Measurements from ENCODE around the gene NAALADL2. TPM values are rescaled to one million over a fixed set of nuclear protein-coding genes. Genes with fewer than 3 reads are reported as not detected.

The NAALADL2 gene
- total and polyA plus RNA-seq, 2 donors (not counting 3 experiments of a cell fraction or from before 2014, with no cell fraction given), result 1.1 to 4.0 TPM

DNA sequence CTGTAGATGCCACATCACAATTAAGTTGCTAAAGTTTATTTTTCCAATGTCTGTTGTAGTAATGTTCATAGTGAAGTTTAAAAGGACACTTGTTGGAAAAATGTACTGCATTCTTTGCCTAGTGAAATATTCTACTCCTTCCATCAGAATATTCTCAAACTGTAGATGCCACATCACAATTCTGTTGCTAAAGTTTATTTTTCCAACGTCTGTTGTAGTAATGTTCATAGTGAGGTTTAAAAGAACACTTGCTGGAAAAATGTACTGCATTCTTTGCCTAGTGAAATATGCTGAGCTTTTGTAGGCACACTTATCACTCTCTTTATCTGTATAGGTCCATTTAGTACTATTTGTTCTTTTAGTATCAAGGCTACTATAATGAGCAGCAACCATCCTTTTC is 836.1 kb downstream of the NAALADL2 start:
- Histone ChIP-seq H3K4me2 (ENCODE audit: insufficient read depth, low read length) (no peak overlapping the region), H3K27ac (ENCODE audit: insufficient read depth, low read depth, low read length) (no peak overlapping the region), H3K79me2 (ENCODE audit: control insufficient read depth, insufficient read depth, low read length) (no peaks in the 10 kb centered on the region), H3K9me1 (replicated peaks; ENCODE audit: control insufficient read depth, extremely low read depth, insufficient read depth, low read length) (no peaks in the 10 kb centered on the region), H3K4me3 (replicated peaks in 1 of 3; ENCODE audit: insufficient read depth in 1 of 3, low read depth in 1 of 3, low read length in 3 of 3) (no peak overlapping the region), H3K9me3 (replicated peaks; ENCODE audit: control insufficient read depth, insufficient read depth, low read length) (no peaks in the 10 kb centered on the region), H2AFZ (ENCODE audit: low read depth, low read length) (no peak overlapping the region), H3K36me3 (ENCODE audit: control insufficient read depth in 2 of 2, extremely low read depth in 1 of 2, insufficient read depth in 2 of 2, low read length in 2 of 2) (no peaks in the 10 kb centered on the region), H3K27me3 (ENCODE audit: control insufficient read depth in 2 of 2, insufficient read depth in 2 of 2, low read length in 2 of 2) (no peaks in the 10 kb centered on the region), H3K4me1 (ENCODE audit: control insufficient read depth, extremely low read depth, insufficient read depth, low read length) (no peaks in the 10 kb centered on the region), H3K9ac (replicated peaks; ENCODE audit: extremely low read depth, insufficient read depth, low read length) (no peak overlapping the region), H4K20me1 (replicated peaks; ENCODE audit: control insufficient read depth, extremely low read depth, insufficient read depth, low read length) (no peaks in the 10 kb centered on the region)
- CTCF ChIA-PET, result interaction anchor here (1.4 kb wide), 1 partner anchor 10 kb away, joined by 5 read pairs; no protein-coding TSS in a partner anchor
- TF ChIP-seq EZH2 (IDR thresholded peaks at IDR 0.05; ENCODE audit: borderline replicate concordance, low read depth, low read length, severe bottlenecking), result no peak
- TF ChIP-seq MYC (IDR thresholded peaks at IDR 0.05; ENCODE audit: low read depth, low read length), result no peak
- TF ChIP-seq GATA2 (IDR thresholded peaks at IDR 0.05; ENCODE audit: insufficient read depth, insufficient read length, low read depth, low read length), result no peak
- TF ChIP-seq JUN (IDR thresholded peaks at IDR 0.05; ENCODE audit: borderline replicate concordance, insufficient read depth, insufficient read length, low read depth), result no peak
- TF ChIP-seq POLR2A (IDR thresholded peaks at IDR 0.05; ENCODE audit: low read depth, low read length), result no peak
- no peak for TF ChIP-seq FOS (IDR thresholded peaks at IDR 0.05; ENCODE audit: borderline replicate concordance, insufficient read depth, low read length)
- TF ChIP-seq, protein P1, sequence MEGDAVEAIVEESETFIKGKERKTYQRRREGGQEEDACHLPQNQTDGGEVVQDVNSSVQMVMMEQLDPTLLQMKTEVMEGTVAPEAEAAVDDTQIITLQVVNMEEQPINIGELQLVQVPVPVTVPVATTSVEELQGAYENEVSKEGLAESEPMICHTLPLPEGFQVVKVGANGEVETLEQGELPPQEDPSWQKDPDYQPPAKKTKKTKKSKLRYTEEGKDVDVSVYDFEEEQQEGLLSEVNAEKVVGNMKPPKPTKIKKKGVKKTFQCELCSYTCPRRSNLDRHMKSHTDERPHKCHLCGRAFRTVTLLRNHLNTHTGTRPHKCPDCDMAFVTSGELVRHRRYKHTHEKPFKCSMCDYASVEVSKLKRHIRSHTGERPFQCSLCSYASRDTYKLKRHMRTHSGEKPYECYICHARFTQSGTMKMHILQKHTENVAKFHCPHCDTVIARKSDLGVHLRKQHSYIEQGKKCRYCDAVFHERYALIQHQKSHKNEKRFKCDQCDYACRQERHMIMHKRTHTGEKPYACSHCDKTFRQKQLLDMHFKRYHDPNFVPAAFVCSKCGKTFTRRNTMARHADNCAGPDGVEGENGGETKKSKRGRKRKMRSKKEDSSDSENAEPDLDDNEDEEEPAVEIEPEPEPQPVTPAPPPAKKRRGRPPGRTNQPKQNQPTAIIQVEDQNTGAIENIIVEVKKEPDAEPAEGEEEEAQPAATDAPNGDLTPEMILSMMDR (IDR thresholded peaks at IDR 0.05; ENCODE audit: extremely low read depth in 1 of 2, insufficient read depth in 1 of 2, low read depth in 1 of 2, low read length in 2 of 2), result no peak
- TF ChIP-seq POLR2AphosphoS5 (IDR thresholded peaks at IDR 0.05; ENCODE audit: insufficient read depth, low read depth, low read length), result no peak
- TF ChIP-seq, protein P2, sequence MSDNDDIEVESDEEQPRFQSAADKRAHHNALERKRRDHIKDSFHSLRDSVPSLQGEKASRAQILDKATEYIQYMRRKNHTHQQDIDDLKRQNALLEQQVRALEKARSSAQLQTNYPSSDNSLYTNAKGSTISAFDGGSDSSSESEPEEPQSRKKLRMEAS (IDR thresholded peaks at IDR 0.05; ENCODE audit: insufficient read depth, insufficient read length), result no peak
- intact Hi-C loops (cut with micrococcal nuclease) (no loop called here), dilution Hi-C loops (cut with MboI; ENCODE audit: extremely low pct_ligation_motif_present, low sequenced_read_pairs) (no loop called here)
- FAIRE-seq (no peak), DNase-seq (ENCODE audit: low read depth, low spot score) (no peak)
- POLR2A ChIA-PET, result no interaction called here
- no TSS peak for BruUV-seq (replicated peaks)

Data from endothelial cell of umbilical vein (primary cell).